ENCODE results near the gene CALM3. TPM values are rescaled to one million over a fixed set of nuclear protein-coding genes. Genes with fewer than 3 reads are reported as not detected.

CALM3 gene
- polyA plus RNA-seq, 1 donor (not counting 4 experiments of a cell fraction or from before 2014, with no cell fraction given), result 411 TPM

GRCh38 chr19:46634656-46635218, 33.6 kb downstream of the CALM3 start:
- peak overlapping the region in 2 of 3 experiments; percentile 18 to 46 for H3K4me3 ChIP-seq (ENCODE audit: control insufficient read depth in 2 of 3, extremely low read depth in 1 of 3, insufficient read depth in 2 of 3, low read depth in 1 of 3, low read length in 3 of 3)

GRCh38 chr19:46635920-46636761, 35.0 kb downstream of the CALM3 start, which contains the start of gene GNG8:
Gene GNG8, minus strand, starts transcription at chr19:46636202. Its CDS starts 1,520 bp downstream, at chr19:46634682.
- H3K27ac ChIP-seq (ENCODE audit: control insufficient read depth, insufficient read depth, low read length), result no peak within 1 kb of the TSS
- H3K4me3 ChIP-seq (ENCODE audit: control insufficient read depth in 2 of 3, extremely low read depth in 1 of 3, insufficient read depth in 2 of 3, low read depth in 1 of 3, low read length in 3 of 3), result no peak within 1 kb of the TSS
- DNase-seq (ENCODE audit: low read depth, low spot score), result no peak
- no peaks in the 10 kb centered on the region for H3K36me3 ChIP-seq (ENCODE audit: control insufficient read depth in 2 of 2, extremely low read depth in 1 of 2, insufficient read depth in 2 of 2, low read length in 2 of 2)
- dilution Hi-C loops (cut with MboI; ENCODE audit: extremely low pct_ligation_motif_present, low sequenced_read_pairs), result no loop called here
- no peak within 1 kb of the TSS for H3K9ac ChIP-seq (ENCODE audit: control insufficient read depth, extremely low read depth, insufficient read depth, low read length)
- no peak within 1 kb of the TSS for H2AFZ ChIP-seq (ENCODE audit: control insufficient read depth, low read length)
- H4K20me1 ChIP-seq (ENCODE audit: control insufficient read depth, extremely low read depth, insufficient read depth, low read length), result no peaks in the 10 kb centered on the region
- H3K79me2 ChIP-seq (ENCODE audit: control insufficient read depth, insufficient read depth, low read length), result no peaks in the 10 kb centered on the region
- TF ChIP-seq CTCF (optimal IDR thresholded peaks at IDR 0.05 in 1 of 3, IDR thresholded peaks at IDR 0.05 in 1 of 3, conservative IDR thresholded peaks at IDR 0.05 in 1 of 3; ENCODE audit: extremely low read depth in 1 of 3, insufficient read depth in 2 of 3, low read length in 3 of 3), result no peak
- peak; percentile 50 for TF ChIP-seq EZH2 (IDR thresholded peaks at IDR 0.05; ENCODE audit: low read length)
- no peaks in the 10 kb centered on the region for H3K9me3 ChIP-seq (ENCODE audit: control insufficient read depth, low read depth, low read length)
- FAIRE-seq, result no peak
- H3K27me3 ChIP-seq (ENCODE audit: control insufficient read depth, extremely low read depth, insufficient read depth, low read length), result peaks cover 69% of the 10 kb centered on the region
- H3K4me2 ChIP-seq (ENCODE audit: control insufficient read depth, extremely low read depth, insufficient read depth, low read depth, low read length), result no peak within 1 kb of the TSS
- H3K4me1 ChIP-seq (ENCODE audit: control insufficient read depth, extremely low read depth, insufficient read depth, low read length), result peaks cover 29% of the 10 kb centered on the region
- no peaks in the 10 kb centered on the region for H3K9me1 ChIP-seq (ENCODE audit: control insufficient read depth, extremely low read depth, insufficient read depth, low read length)

More at GRCh38 chr19:46634656-46635218, 33.6 kb downstream of the CALM3 start:
- H3K27ac ChIP-seq (ENCODE audit: control insufficient read depth, insufficient read depth, low read length), result no peak overlapping the region
- H3K79me2 ChIP-seq (ENCODE audit: control insufficient read depth, insufficient read depth, low read length), result no peaks in the 10 kb centered on the region
- FAIRE-seq (no peak), DNase-seq (ENCODE audit: low read depth, low spot score) (no peak)
- no peak overlapping the region for H3K9ac ChIP-seq (ENCODE audit: control insufficient read depth, extremely low read depth, insufficient read depth, low read length)
- H3K27me3 ChIP-seq (ENCODE audit: control insufficient read depth, extremely low read depth, insufficient read depth, low read length), result peaks cover 57% of the 10 kb centered on the region
- H3K9me3 ChIP-seq (ENCODE audit: control insufficient read depth, low read depth, low read length), result no peaks in the 10 kb centered on the region
- H3K4me2 ChIP-seq (ENCODE audit: control insufficient read depth, extremely low read depth, insufficient read depth, low read depth, low read length), result peak overlapping the region; percentile 54
- peaks cover 33% of the 10 kb centered on the region for H3K4me1 ChIP-seq (ENCODE audit: control insufficient read depth, extremely low read depth, insufficient read depth, low read length)
- H4K20me1 ChIP-seq (ENCODE audit: control insufficient read depth, extremely low read depth, insufficient read depth, low read length), result no peaks in the 10 kb centered on the region
- dilution Hi-C loops (cut with MboI; ENCODE audit: extremely low pct_ligation_motif_present, low sequenced_read_pairs), result no loop called here
- no peaks in the 10 kb centered on the region for H3K36me3 ChIP-seq (ENCODE audit: control insufficient read depth in 2 of 2, extremely low read depth in 1 of 2, insufficient read depth in 2 of 2, low read length in 2 of 2)
- no peaks in the 10 kb centered on the region for H3K9me1 ChIP-seq (ENCODE audit: control insufficient read depth, extremely low read depth, insufficient read depth, low read length)
- no peak for TF ChIP-seq CTCF (optimal IDR thresholded peaks at IDR 0.05 in 1 of 3, IDR thresholded peaks at IDR 0.05 in 1 of 3, conservative IDR thresholded peaks at IDR 0.05 in 1 of 3; ENCODE audit: extremely low read depth in 1 of 3, insufficient read depth in 2 of 3, low read length in 3 of 3)
- no peak for TF ChIP-seq EZH2 (IDR thresholded peaks at IDR 0.05; ENCODE audit: low read length)
- H2AFZ ChIP-seq (ENCODE audit: control insufficient read depth, low read length), result peak overlapping the region; percentile 37
